NCI-H187 (cell line): ENCODE data around the gene GCSAM.
"Not testable (repeated sequence)": the region's sequence is repeated elsewhere in the genome, so short reads cannot be mapped to it uniquely, and the experiment has no call there.

Experiments used
- DNase-seq, 2 experiments: peaks; one replicate each; lab custom pipeline; 2025; lab: John Stamatoyannopoulos, UW

GCSAM gene

DNA sequence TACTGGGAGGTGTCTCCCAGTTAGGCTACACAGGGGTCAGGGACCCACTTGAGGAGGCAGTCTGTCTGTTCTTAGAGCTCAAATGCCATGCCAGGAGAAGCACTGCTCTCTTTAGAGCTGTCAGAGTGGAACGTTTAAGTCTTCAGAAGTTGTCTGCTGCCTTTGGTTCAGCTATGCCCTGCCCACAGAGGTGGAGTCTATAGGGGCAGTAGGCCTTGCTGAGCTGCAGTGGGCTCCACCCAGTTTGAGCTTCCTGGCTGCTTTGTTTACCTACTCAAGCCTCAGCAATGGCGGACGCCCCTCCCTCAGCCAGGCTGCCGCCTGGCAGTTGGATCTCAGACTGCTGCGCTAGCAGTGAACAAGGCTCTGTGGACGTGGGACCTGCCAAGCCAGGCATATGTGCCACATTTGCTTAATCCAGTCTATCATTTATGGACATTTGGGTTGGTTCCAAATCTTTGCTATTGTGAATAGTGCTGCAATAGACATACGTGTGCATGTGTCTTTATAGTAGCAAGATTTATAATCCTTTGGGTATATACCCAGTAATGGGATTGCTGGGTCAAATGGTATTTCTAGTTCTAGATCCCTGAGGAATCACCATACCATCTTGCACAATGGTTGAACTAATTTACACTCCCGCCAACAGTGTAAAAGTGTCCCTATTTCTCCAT, 60.5 kb downstream of the GCSAM start:
- not testable (repeated sequence) for DNase-seq
